Glomerular visceral epithelial cell (primary cell): ENCODE measurements around the gene USP6NL.
A peak's percentile ranks its signal among the peaks of the same experiment; 100 is the strongest.
"Not testable (repeated sequence)": the region's sequence is repeated elsewhere in the genome, so short reads cannot be mapped to it uniquely, and the experiment has no call there.

Source experiments
- DNase-seq: peaks from one replicate; pipeline ENCODE4 v3.0.0-alpha.2; 2016; ENCODE audit errors: extremely low spot score

Gene USP6NL

GRCh38 chr10:11515596-11516430 lies 95.6 kb downstream of the USP6NL start:
- peak; percentile 67 for DNase-seq

- DNase-seq = no peak
Observed at GRCh38 chr10:11513727-11514126, 97.7 kb downstream of the USP6NL start.

- no peak for DNase-seq
Observed at GRCh38 chr10:11512596-11512995, 98.9 kb downstream of the USP6NL start.

- no peak for DNase-seq
Observed at GRCh38 chr10:11511321-11511720, 100.1 kb downstream of the USP6NL start.

- DNase-seq = no peak
Observed at GRCh38 chr10:11510736-11511135, 100.7 kb downstream of the USP6NL start.

GRCh38 chr10:11510281-11510680 lies 101.2 kb downstream of the USP6NL start:
- DNase-seq = no peak

- DNase-seq = peak; percentile 15
Observed at GRCh38 chr10:11509036-11509435, 102.4 kb downstream of the USP6NL start.

GRCh38 chr10:11506247-11506789 lies 105.1 kb downstream of the USP6NL start:
- no peak for DNase-seq

- no peak for DNase-seq
Observed at GRCh38 chr10:11505639-11506038, 105.8 kb downstream of the USP6NL start.

GRCh38 chr10:11504566-11505285 lies 106.7 kb downstream of the USP6NL start:
- DNase-seq = no peak

GRCh38 chr10:11501600-11501999 lies 109.8 kb downstream of the USP6NL start:
- no peak for DNase-seq

GRCh38 chr10:11499425-11500071 lies 111.9 kb downstream of the USP6NL start:
- no peak for DNase-seq

- DNase-seq = no peak
Observed at GRCh38 chr10:11498399-11498798, 113.1 kb downstream of the USP6NL start.

- DNase-seq = not testable (repeated sequence)
Observed at GRCh38 chr10:11494923-11495322, 116.5 kb downstream of the USP6NL start.

- DNase-seq = no peak
Observed at GRCh38 chr10:11493646-11494045, 117.8 kb downstream of the USP6NL start.

GRCh38 chr10:11491087-11491486 lies 120.4 kb downstream of the USP6NL start:
- no peak for DNase-seq

- peak; percentile 44 for DNase-seq
Observed at GRCh38 chr10:11489591-11489990, 121.9 kb downstream of the USP6NL start.

GRCh38 chr10:11488126-11488525 lies 123.3 kb downstream of the USP6NL start:
- DNase-seq = peak; percentile 59

GRCh38 chr10:11483201-11484148 lies 128.0 kb downstream of the USP6NL start:
- no peak for DNase-seq

- DNase-seq = no peak
Observed at GRCh38 chr10:11482306-11482705, 129.1 kb downstream of the USP6NL start.

- no peak for DNase-seq
Observed at GRCh38 chr10:11480687-11481086, 130.8 kb downstream of the USP6NL start.
